Activated CD8-positive, alpha-beta memory T cell treated with anti-CD3 and anti-CD28 coated beads, Interleukin-2, amount 50 U/mL, for 48 hours (primary cell): ENCODE results near the gene UQCR10.
"Not testable (repeated sequence)": the region's sequence is repeated elsewhere in the genome, so short reads cannot be mapped to it uniquely, and the experiment has no call there.

Source experiments
- DNase-seq: peaks from one replicate; pipeline ENCODE4 v3.0.0-alpha.2; 2020

Gene UQCR10

GRCh38 chr22:29737251-29738117, 29.7 kb upstream of the UQCR10 start:
- DNase-seq = no peak

- no peak for DNase-seq
Measured at GRCh38 chr22:29738118-29738815, 28.9 kb upstream of the UQCR10 start.

GRCh38 chr22:29739346-29739875, 27.8 kb upstream of the UQCR10 start:
- no peak for DNase-seq

- DNase-seq = no peak
Measured at GRCh38 chr22:29740216-29740615, 27.0 kb upstream of the UQCR10 start.

GRCh38 chr22:29741926-29742325, 25.2 kb upstream of the UQCR10 start:
- DNase-seq = no peak

- DNase-seq = no peak
Measured at GRCh38 chr22:29742326-29742725, 24.8 kb upstream of the UQCR10 start.

GRCh38 chr22:29744902-29745301, 22.3 kb upstream of the UQCR10 start:
- no peak for DNase-seq

GRCh38 chr22:29747832-29748231, 19.3 kb upstream of the UQCR10 start:
- no peak for DNase-seq

GRCh38 chr22:29748248-29748893, 18.8 kb upstream of the UQCR10 start:
- DNase-seq = no peak

- no peak for DNase-seq
Measured at GRCh38 chr22:29750029-29750428, 17.1 kb upstream of the UQCR10 start.

- DNase-seq = no peak
Measured at GRCh38 chr22:29750559-29751538, 16.3 kb upstream of the UQCR10 start.

- DNase-seq = no peak
Measured at GRCh38 chr22:29751669-29752068, 15.5 kb upstream of the UQCR10 start.

- DNase-seq = no peak
Measured at GRCh38 chr22:29753808-29754657, 13.1 kb upstream of the UQCR10 start.

GRCh38 chr22:29754658-29755395, 12.3 kb upstream of the UQCR10 start:
- not testable (repeated sequence) for DNase-seq

GRCh38 chr22:29755889-29756288, 11.3 kb upstream of the UQCR10 start:
- no peak for DNase-seq

- no peak for DNase-seq
Measured at GRCh38 chr22:29756341-29756740, 10.8 kb upstream of the UQCR10 start.

- DNase-seq = no peak
Measured at GRCh38 chr22:29757096-29757495, 10.1 kb upstream of the UQCR10 start.

- DNase-seq = no peak
Measured at GRCh38 chr22:29758068-29758622, 9.0 kb upstream of the UQCR10 start.

- DNase-seq = no peak
Measured at GRCh38 chr22:29758959-29759358, 8.2 kb upstream of the UQCR10 start.

GRCh38 chr22:29762263-29762662, 4.9 kb upstream of the UQCR10 start:
- DNase-seq = no peak
